IMR-90 (cell line): ENCODE data around the gene SLC27A1. TPM values are rescaled to one million over a fixed set of nuclear protein-coding genes. Genes with fewer than 3 reads are reported as not detected.

ENCODE experiments used
- ATAC-seq: fragments of 200-7000 bp; cut with Tn5 transposase; 2 replicates; pipeline ENCODE4 v1.9.1; 2020; ENCODE audit warnings: low read depth, mild to moderate bottlenecking, moderate library complexity
- BruUV-seq: library from RNA; stranded (reverse); fragments of 400-500 nt; replicated peaks from 2 replicates; lab custom pipeline; 2021; lab: Mats Ljungman, UMichigan
- CTCF ChIA-PET: fragments of 300-600 bp; formaldehyde crosslinking; extraction: SDS; loops from one replicate; lab custom pipeline; 2021; ENCODE audit warnings: antibody characterized with exemption; lab: Yijun Ruan, JAX
- POLR2A ChIA-PET: fragments of 300-600 bp; sonication (Branson Sonifier 250); formaldehyde crosslinking; loops from one replicate; lab custom pipeline; 2022; ENCODE audit warnings: antibody characterized with exemption; ENCODE audit not compliant: unreplicated experiment; lab: Charles Lee
- DNase-seq: peaks from one replicate; pipeline ENCODE4 v3.0.0; 2013
- H2AFZ ChIP-seq: replicated peaks from 2 replicates; pipeline ENCODE3; 2013; ENCODE audit warnings: low read length, mild to moderate bottlenecking; ENCODE audit not compliant: poor library complexity
- H2AK5ac ChIP-seq: 2 replicates; pipeline ENCODE4 v1.6.1; 2013; ENCODE audit warnings: low read depth, low read length, inconsistent platforms
- H2AK9ac ChIP-seq: replicated peaks from 2 replicates; pipeline ENCODE3; 2013; ENCODE audit warnings: mild to moderate bottlenecking, low read depth, low read length, moderate library complexity; ENCODE audit not compliant: poor library complexity
- H2BK120ac ChIP-seq: 2 replicates; pipeline ENCODE4 v1.6.1; 2013; ENCODE audit warnings: low read depth, low read length, inconsistent platforms
- H2BK15ac ChIP-seq: 3 replicates; pipeline ENCODE4 v1.6.1; 2013; ENCODE audit warnings: low read depth, low read length, inconsistent platforms
- H2BK20ac ChIP-seq: 2 replicates; pipeline ENCODE4 v1.6.1; 2013; ENCODE audit warnings: low read depth, mild to moderate bottlenecking, inconsistent platforms, low read length, moderate library complexity
- H2BK5ac ChIP-seq: 2 replicates; pipeline ENCODE4 v1.6.1; 2013; ENCODE audit warnings: mild to moderate bottlenecking, low read depth, low read length, inconsistent platforms; ENCODE audit not compliant: poor library complexity, severe bottlenecking
- H3K14ac ChIP-seq: replicated peaks from 2 replicates; pipeline ENCODE4 v1.6.1; 2013; ENCODE audit warnings: low read depth, low read length, inconsistent platforms
- H3K18ac ChIP-seq: 2 replicates; pipeline ENCODE4 v1.6.1; 2013; ENCODE audit warnings: low read depth, low read length, control low read depth
- H3K23ac ChIP-seq: 2 replicates; pipeline ENCODE4 v1.6.1; 2013; ENCODE audit warnings: low read depth, low read length, inconsistent platforms
- H3K27ac ChIP-seq: 2 replicates; pipeline ENCODE4 v1.5.1; 2013; ENCODE audit warnings: mild to moderate bottlenecking, control low read depth, low read length; ENCODE audit not compliant: insufficient read depth
- H3K27me3 ChIP-seq: 2 replicates; pipeline ENCODE4 v1.6.1; 2013; ENCODE audit warnings: low read length; ENCODE audit not compliant: control insufficient read depth, insufficient read depth
- H3K36me3 ChIP-seq: 2 replicates; pipeline ENCODE4 v1.6.1; 2013; ENCODE audit warnings: low read length, mixed read lengths; ENCODE audit not compliant: control insufficient read depth, insufficient read depth
- H3K4ac ChIP-seq: 2 replicates; pipeline ENCODE4 v1.6.1; 2013; ENCODE audit warnings: low read depth, low read length, inconsistent platforms
- H3K4me1 ChIP-seq: 2 replicates; pipeline ENCODE4 v1.6.1; 2013; ENCODE audit warnings: low read length, mixed read lengths; ENCODE audit not compliant: control insufficient read depth, insufficient read depth
- H3K4me2 ChIP-seq: 2 replicates; pipeline ENCODE4 v1.6.1; 2013; ENCODE audit warnings: low read depth, mild to moderate bottlenecking, control low read depth, low read length, moderate library complexity
- H3K4me3 ChIP-seq: 2 replicates; pipeline ENCODE4 v1.5.1; 2013; ENCODE audit warnings: low read depth, mild to moderate bottlenecking, control low read depth, low read length, moderate library complexity; ENCODE audit not compliant: insufficient read depth
- H3K56ac ChIP-seq: 2 replicates; pipeline ENCODE4 v1.6.1; 2013; ENCODE audit warnings: low read length, inconsistent platforms; ENCODE audit not compliant: insufficient read depth; ENCODE audit errors: extremely low read depth
- H3K79me1 ChIP-seq, 2 experiments: 2 replicates each; pipeline ENCODE4 v1.6.1; 2013; ENCODE audit warnings: low read length in 2 of 2, inconsistent platforms in 1 of 2, low read depth in 1 of 2
- H3K9ac ChIP-seq: 2 replicates; pipeline ENCODE4 v1.6.1; 2013; ENCODE audit warnings: low read depth, low read length, control low read depth
- H3K9me1 ChIP-seq: 2 replicates; pipeline ENCODE4 v1.6.1; 2013; ENCODE audit warnings: low read length, inconsistent platforms; ENCODE audit not compliant: insufficient read depth
- H3K9me3 ChIP-seq: 2 replicates; pipeline ENCODE4 v1.6.1; 2013; ENCODE audit warnings: low read length; ENCODE audit not compliant: control insufficient read depth, insufficient read depth
- H4K20me1 ChIP-seq: 2 replicates; pipeline ENCODE4 v1.6.1; 2013; ENCODE audit warnings: low read length, inconsistent platforms; ENCODE audit not compliant: insufficient read depth
- H4K5ac ChIP-seq: 2 replicates; pipeline ENCODE4 v1.6.1; 2013; ENCODE audit warnings: mild to moderate bottlenecking, low read depth, low read length, control low read depth
- H4K8ac ChIP-seq, 2 experiments: 2 replicates each; pipeline ENCODE4 v1.6.1; 2013; ENCODE audit warnings: low read depth in 2 of 2, low read length in 2 of 2, control low read depth in 1 of 2, inconsistent platforms in 1 of 2
- H4K91ac ChIP-seq: 2 replicates; pipeline ENCODE4 v1.6.1; 2013; ENCODE audit warnings: low read depth, low read length, inconsistent platforms; ENCODE audit not compliant: insufficient read depth
- CEBPB ChIP-seq: IDR thresholded peaks from 2 replicates; pipeline ENCODE4 v1.6.1; 2012; ENCODE audit warnings: low read depth, low read length, improper control_type of control experiment
- CHD1 ChIP-seq: IDR thresholded peaks from 2 replicates; pipeline ENCODE4 v1.6.1; 2012; ENCODE audit warnings: low read depth, low read length, improper control_type of control experiment
- MAFK ChIP-seq: IDR thresholded peaks from 2 replicates; pipeline ENCODE4 v1.6.1; 2012; ENCODE audit warnings: low read depth, low read length, improper control_type of control experiment
- MAZ ChIP-seq: IDR thresholded peaks from 2 replicates; pipeline ENCODE4 v1.6.1; 2012; ENCODE audit warnings: low read depth, mild to moderate bottlenecking, low read length, improper control_type of control experiment, moderate library complexity, borderline replicate concordance
- NFE2L2 ChIP-seq: fragments of 150-350 bp; IDR thresholded peaks from 2 replicates; pipeline ENCODE4 v1.6.1; 2016; ENCODE audit warnings: low read depth, mild to moderate bottlenecking, low read length
- POLR2A ChIP-seq: IDR thresholded peaks from 2 replicates; pipeline ENCODE4 v1.6.1; 2012; ENCODE audit warnings: mild to moderate bottlenecking, low read depth, low read length
- RCOR1 ChIP-seq: IDR thresholded peaks from 2 replicates; pipeline ENCODE4 v1.6.1; 2012; ENCODE audit warnings: mild to moderate bottlenecking, low read length, improper control_type of control experiment; ENCODE audit not compliant: insufficient replicate concordance
- RFX5 ChIP-seq: IDR thresholded peaks from 2 replicates; pipeline ENCODE4 v1.8.0; 2012; ENCODE audit warnings: low read depth, mild to moderate bottlenecking, low read length, moderate library complexity
- SMC3 ChIP-seq: fragments of 150-350 bp; IDR thresholded peaks from 2 replicates; pipeline ENCODE4 v1.6.1; 2016; ENCODE audit warnings: low read depth, mild to moderate bottlenecking, antibody characterized with exemption, low read length, moderate library complexity
- WGBS, 2 experiments: methylation state at CpG; one replicate each; pipeline versions ENCODE4 v1.1.5 to v1.1.7; 2013; ENCODE audit warnings: missing lambda C conversion rate in 2 of 2; ENCODE audit not compliant: insufficient read length in 1 of 2; ENCODE audit errors: extremely low coverage in 2 of 2; 5-methylcytosine and 5-hydroxymethylcytosine counted together
- dilution Hi-C: fragments of 300-500 bp; cut with HindIII; formaldehyde crosslinking; loops from one replicate; pipeline ENCODE4 v1.14.3; 2018; ENCODE audit warnings: low sequenced_read_pairs; ENCODE audit not compliant: unreplicated experiment
- in situ Hi-C: fragments of 300-500 bp; cut with MboI; formaldehyde crosslinking; loops from 3 replicates; pipeline ENCODE4 v1.14.3; 2019; ENCODE audit warnings: low sequenced_read_pairs, inconsistent platforms, mixed read lengths
- intact Hi-C: fragments of 100-400 bp; cut with micrococcal nuclease; formaldehyde crosslinking; loops from 2 replicates; pipeline ENCODE4 v1.10.0; 2022
- polyA plus RNA-seq, 3 experiments: library from polyadenylated mRNA; depleted of rRNA; stranded (reverse); fragments of >200 nt; gene quantifications; 2 replicates each; pipeline ENCODE4 v1.2.3, GENCODE V29; 2012; ENCODE audit warnings: low replicate concordance in 1 of 3
- total RNA-seq: library from RNA; depleted of rRNA; stranded (reverse); fragments of >200 nt; gene quantifications from 2 replicates; pipeline ENCODE4 v1.2.3, GENCODE V29; 2012
- TF ChIP-seq, protein P1 (sequence below): fragments of 150-350 bp; IDR thresholded peaks from 2 replicates; pipeline ENCODE4 v1.6.1; 2017; ENCODE audit warnings: mild to moderate bottlenecking, antibody characterized with exemption, low read length, low read depth
- TF ChIP-seq, protein P2 (sequence below): fragments of 150-350 bp; IDR thresholded peaks from 2 replicates; pipeline ENCODE4 v1.6.1; 2016; ENCODE audit warnings: low read depth, mild to moderate bottlenecking, low read length, moderate library complexity, borderline replicate concordance

The SLC27A1 gene
- total and polyA plus RNA-seq, 2 of the 4 experiments (the other 2 are of a cell fraction): 4.8 to 12.9 TPM

DNA sequence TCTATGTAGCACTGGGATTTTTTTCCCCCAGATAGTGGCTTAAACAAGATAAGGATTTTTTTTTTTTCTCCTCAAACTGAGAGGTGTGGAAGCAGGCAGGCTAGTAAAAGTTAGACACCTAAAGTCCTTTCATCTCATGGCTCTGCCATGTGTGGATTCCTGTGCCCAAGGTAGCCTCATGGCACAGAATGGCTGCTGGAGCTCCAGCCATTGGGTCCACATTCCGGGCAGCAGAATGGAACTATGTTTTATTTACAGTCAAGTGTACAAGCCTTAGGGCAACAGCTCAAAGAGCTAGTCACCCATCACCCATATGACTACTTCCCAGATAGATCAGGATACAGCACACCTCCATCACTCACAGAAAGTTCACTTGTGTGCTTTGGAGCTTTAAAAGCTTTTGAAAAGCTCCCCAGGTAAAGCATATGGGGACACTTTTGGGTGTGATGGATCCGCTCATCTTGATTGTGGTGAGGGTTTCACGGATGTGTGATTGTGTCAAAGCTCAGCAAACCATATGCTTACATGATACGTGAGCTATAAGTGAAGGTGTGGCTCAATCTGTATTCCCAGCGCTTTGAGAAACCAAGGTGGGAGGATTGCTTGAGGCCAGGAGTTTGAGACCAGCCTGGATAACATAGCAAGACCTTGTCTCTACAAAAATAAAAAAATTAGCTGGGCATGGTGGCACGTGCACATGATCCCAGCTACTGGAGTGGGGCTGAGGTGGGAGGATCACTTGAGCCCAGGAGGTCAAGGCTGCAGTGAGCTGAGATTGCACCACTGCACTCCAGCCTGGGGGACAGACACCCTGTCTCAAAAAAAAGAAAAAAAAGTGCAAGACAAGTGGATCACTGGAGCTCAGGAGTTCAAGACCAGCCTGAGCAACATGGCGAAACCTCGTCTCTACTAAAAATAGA is 59.2 kb downstream of the SLC27A1 start:
- H4K20me1 ChIP-seq: no peaks in the 10 kb centered on the region
- no peaks in the 10 kb centered on the region for H3K79me1 ChIP-seq
- ChIA-PET CTCF (interaction anchor here (0.6 to 0.8 kb wide), 2 partner anchors 9 to 17 kb away, joined by 4 read pairs; no protein-coding TSS in a partner anchor), POLR2A (no interaction called here)
- H2AK5ac ChIP-seq: no peak overlapping the region
- H2BK5ac ChIP-seq: no peak overlapping the region
- 87% methylated on average over 3 of the region's 8 CpGs; no CpG with 5 or more reads in 1 of the 2 experiments for WGBS, 2 experiments
- H4K8ac ChIP-seq: no peak overlapping the region
- peaks cover 2% of the 10 kb centered on the region; the same call in 1 of the 2 replicates for H3K4me1 ChIP-seq
- no TSS peak for BruUV-seq
- ATAC-seq: no peak
- H3K9me3 ChIP-seq: peaks cover 14% of the 10 kb centered on the region
- H3K23ac ChIP-seq: no peak overlapping the region
- no peak overlapping the region for H2AFZ ChIP-seq
- no peak overlapping the region for H2BK15ac ChIP-seq
- intact Hi-C loops (no loop called here), dilution Hi-C loops (no loop called here), in situ Hi-C loops (no loop called here)
- no peak overlapping the region for H3K56ac ChIP-seq
- no peak overlapping the region for H4K5ac ChIP-seq
- no peak overlapping the region for H3K4ac ChIP-seq
- H2BK120ac ChIP-seq: no peak overlapping the region
- no peaks in the 10 kb centered on the region for H3K36me3 ChIP-seq
- H3K4me2 ChIP-seq: no peak overlapping the region
- no peak overlapping the region for H3K18ac ChIP-seq
- no peak overlapping the region for H3K9ac ChIP-seq
- H3K27me3 ChIP-seq: peaks cover 6% of the 10 kb centered on the region; the same call in 1 of the 2 replicates
- no peak overlapping the region for H3K4me3 ChIP-seq
- peaks cover 3% of the 10 kb centered on the region; the same call in 1 of the 2 replicates for H3K9me1 ChIP-seq
- no peak overlapping the region for H2AK9ac ChIP-seq
- TF ChIP-seq NFE2L2 (no peak), CHD1 (no peak), RCOR1 (no peak), SMC3 (no peak), RFX5 (no peak), MAZ (no peak), CEBPB (no peak), MAFK (no peak), POLR2A (no peak)
- TF ChIP-seq, protein P1, sequence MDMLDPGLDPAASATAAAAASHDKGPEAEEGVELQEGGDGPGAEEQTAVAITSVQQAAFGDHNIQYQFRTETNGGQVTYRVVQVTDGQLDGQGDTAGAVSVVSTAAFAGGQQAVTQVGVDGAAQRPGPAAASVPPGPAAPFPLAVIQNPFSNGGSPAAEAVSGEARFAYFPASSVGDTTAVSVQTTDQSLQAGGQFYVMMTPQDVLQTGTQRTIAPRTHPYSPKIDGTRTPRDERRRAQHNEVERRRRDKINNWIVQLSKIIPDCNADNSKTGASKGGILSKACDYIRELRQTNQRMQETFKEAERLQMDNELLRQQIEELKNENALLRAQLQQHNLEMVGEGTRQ: no peak
- TF ChIP-seq, protein P2, sequence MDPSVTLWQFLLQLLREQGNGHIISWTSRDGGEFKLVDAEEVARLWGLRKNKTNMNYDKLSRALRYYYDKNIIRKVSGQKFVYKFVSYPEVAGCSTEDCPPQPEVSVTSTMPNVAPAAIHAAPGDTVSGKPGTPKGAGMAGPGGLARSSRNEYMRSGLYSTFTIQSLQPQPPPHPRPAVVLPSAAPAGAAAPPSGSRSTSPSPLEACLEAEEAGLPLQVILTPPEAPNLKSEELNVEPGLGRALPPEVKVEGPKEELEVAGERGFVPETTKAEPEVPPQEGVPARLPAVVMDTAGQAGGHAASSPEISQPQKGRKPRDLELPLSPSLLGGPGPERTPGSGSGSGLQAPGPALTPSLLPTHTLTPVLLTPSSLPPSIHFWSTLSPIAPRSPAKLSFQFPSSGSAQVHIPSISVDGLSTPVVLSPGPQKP: no peak
- DNase-seq: no peak
- H4K91ac ChIP-seq: no peak overlapping the region
- H3K14ac ChIP-seq: no peak overlapping the region
- no peak overlapping the region for H3K27ac ChIP-seq
- H2BK20ac ChIP-seq: no peak overlapping the region
